ENCODE measurements around the gene ZBTB45. TPM values are rescaled to one million over a fixed set of nuclear protein-coding genes. Genes with fewer than 3 reads are reported as not detected.

The ZBTB45 gene
- total RNA-seq, 2 experiments from 2014 or later = 10.7 to 14.7 TPM

DNA sequence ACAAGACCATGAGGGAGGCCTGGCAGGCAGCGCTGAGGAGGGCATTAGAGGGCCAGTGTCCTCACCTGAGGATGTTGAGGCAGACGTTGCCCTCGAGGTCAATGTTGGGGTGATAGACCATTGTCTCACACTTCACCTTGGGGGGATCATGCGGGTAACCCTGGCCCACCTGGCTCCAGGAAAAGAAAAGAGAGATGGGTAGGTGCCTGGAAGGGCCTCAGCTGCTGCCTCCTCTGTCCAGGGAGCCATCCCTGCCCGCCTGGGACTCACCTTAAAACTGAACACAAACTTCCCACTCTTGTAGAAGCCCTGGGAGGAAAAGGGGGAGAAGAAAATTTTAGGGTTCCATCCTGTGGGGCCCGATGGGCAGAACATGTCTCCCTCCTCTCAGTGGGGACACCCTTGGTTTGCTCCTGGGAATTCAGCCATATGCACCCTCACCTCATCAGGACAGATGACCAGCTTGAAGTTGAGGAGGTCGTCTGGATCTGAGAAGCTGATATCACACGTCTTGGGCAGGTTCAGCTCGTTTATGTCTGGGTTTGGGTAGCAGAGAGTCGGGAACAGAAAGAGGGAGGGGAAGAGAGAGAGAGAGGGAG is 37.1 kb upstream of the ZBTB45 start:
- POLR2A ChIA-PET = no interaction called here
- intact Hi-C loops (cut with micrococcal nuclease; ENCODE audit: unreplicated experiment) = no loop called here
- Histone ChIP-seq H3K4me1 (ENCODE audit: insufficient read depth, low read length, poor library complexity, severe bottlenecking) (peaks cover 41% of the 10 kb centered on the region), H2AFZ (ENCODE audit: low read length) (no peak overlapping the region), H3K79me2 (ENCODE audit: insufficient read depth, low read depth, low read length) (peaks cover 26% of the 10 kb centered on the region), H3K4me3 (ENCODE audit: low read depth, low read length, poor library complexity, severe bottlenecking) (peak overlapping the region; percentile 88), H3K27ac (ENCODE audit: low read depth, low read length, poor library complexity, severe bottlenecking) (peak overlapping the region; percentile 26), H3K9me2 (ENCODE audit: insufficient read depth, low read length) (no peaks in the 10 kb centered on the region), H4K20me1 (ENCODE audit: insufficient read depth, low read length) (0 out of 2 replicates have a peak, but pooled peaks cover 4% of the 10 kb centered on the region), H3K4me2 (ENCODE audit: low read length) (peak overlapping the region; percentile 83), H3K36me3 (ENCODE audit: insufficient read depth, low read length) (peaks cover 54% of the 10 kb centered on the region), H3K9me3 (ENCODE audit: low read length) (no peaks in the 10 kb centered on the region)
- DNase-seq (ENCODE audit: low spot score) = no peak
- no peak for TF ChIP-seq EZH2phosphoT487 (IDR thresholded peaks at IDR 0.05; ENCODE audit: borderline replicate concordance, low read depth, low read length)
- TF ChIP-seq, protein P1, sequence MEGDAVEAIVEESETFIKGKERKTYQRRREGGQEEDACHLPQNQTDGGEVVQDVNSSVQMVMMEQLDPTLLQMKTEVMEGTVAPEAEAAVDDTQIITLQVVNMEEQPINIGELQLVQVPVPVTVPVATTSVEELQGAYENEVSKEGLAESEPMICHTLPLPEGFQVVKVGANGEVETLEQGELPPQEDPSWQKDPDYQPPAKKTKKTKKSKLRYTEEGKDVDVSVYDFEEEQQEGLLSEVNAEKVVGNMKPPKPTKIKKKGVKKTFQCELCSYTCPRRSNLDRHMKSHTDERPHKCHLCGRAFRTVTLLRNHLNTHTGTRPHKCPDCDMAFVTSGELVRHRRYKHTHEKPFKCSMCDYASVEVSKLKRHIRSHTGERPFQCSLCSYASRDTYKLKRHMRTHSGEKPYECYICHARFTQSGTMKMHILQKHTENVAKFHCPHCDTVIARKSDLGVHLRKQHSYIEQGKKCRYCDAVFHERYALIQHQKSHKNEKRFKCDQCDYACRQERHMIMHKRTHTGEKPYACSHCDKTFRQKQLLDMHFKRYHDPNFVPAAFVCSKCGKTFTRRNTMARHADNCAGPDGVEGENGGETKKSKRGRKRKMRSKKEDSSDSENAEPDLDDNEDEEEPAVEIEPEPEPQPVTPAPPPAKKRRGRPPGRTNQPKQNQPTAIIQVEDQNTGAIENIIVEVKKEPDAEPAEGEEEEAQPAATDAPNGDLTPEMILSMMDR (conservative IDR thresholded peaks at IDR 0.05; ENCODE audit: low read length) = no peak
- CTCF ChIA-PET (ENCODE audit: unreplicated experiment) = interaction anchor here (0.8 kb wide), 1 partner anchor 37 kb away, joined by 3 read pairs; no protein-coding TSS in a partner anchor
- no TSS peak for BruUV-seq (replicated peaks)

GRCh38 chr19:58555920-58556621 is 36.5 kb upstream of the ZBTB45 start:
- CTCF ChIA-PET (ENCODE audit: unreplicated experiment) = interaction anchor here (0.8 kb wide), 1 partner anchor 36 kb away, joined by 3 read pairs; no protein-coding TSS in a partner anchor
- H3K4me3 ChIP-seq (ENCODE audit: low read depth, low read length, poor library complexity, severe bottlenecking) = peak overlapping the region; percentile 88

More at GRCh38 chr19:58555920-58556621, 36.5 kb upstream of the ZBTB45 start:
- no peak for DNase-seq (ENCODE audit: low spot score)
- Histone ChIP-seq H4K20me1 (ENCODE audit: insufficient read depth, low read length) (0 out of 2 replicates have a peak, but pooled peaks cover 4% of the 10 kb centered on the region), H3K79me2 (ENCODE audit: insufficient read depth, low read depth, low read length) (peaks cover 26% of the 10 kb centered on the region), H3K9me3 (ENCODE audit: low read length) (no peaks in the 10 kb centered on the region), H2AFZ (ENCODE audit: low read length) (no peak overlapping the region), H3K36me3 (ENCODE audit: insufficient read depth, low read length) (peaks cover 56% of the 10 kb centered on the region), H3K27ac (ENCODE audit: low read depth, low read length, poor library complexity, severe bottlenecking) (peak overlapping the region; percentile 87), H3K9me2 (ENCODE audit: insufficient read depth, low read length) (no peaks in the 10 kb centered on the region), H3K4me2 (ENCODE audit: low read length) (peak overlapping the region; percentile 99), H3K4me1 (ENCODE audit: insufficient read depth, low read length, poor library complexity, severe bottlenecking) (peaks cover 41% of the 10 kb centered on the region)
- intact Hi-C loops (cut with micrococcal nuclease; ENCODE audit: unreplicated experiment) = loop anchor here (1.0 kb wide), 1 partner anchor 11 kb away; no protein-coding TSS in a partner anchor
- POLR2A ChIA-PET = interaction anchor here (1.9 kb wide), 1 partner anchor 11 kb away, joined by 9 read pairs; no protein-coding TSS in a partner anchor
- TF ChIP-seq, protein P1 (conservative IDR thresholded peaks at IDR 0.05; ENCODE audit: low read length) = no peak
- TF ChIP-seq EZH2phosphoT487 (IDR thresholded peaks at IDR 0.05; ENCODE audit: borderline replicate concordance, low read depth, low read length) = no peak
- BruUV-seq (replicated peaks) = TSS peak; percentile 63
